ENCODE results near the gene PCK2.

Gene PCK2

DNA sequence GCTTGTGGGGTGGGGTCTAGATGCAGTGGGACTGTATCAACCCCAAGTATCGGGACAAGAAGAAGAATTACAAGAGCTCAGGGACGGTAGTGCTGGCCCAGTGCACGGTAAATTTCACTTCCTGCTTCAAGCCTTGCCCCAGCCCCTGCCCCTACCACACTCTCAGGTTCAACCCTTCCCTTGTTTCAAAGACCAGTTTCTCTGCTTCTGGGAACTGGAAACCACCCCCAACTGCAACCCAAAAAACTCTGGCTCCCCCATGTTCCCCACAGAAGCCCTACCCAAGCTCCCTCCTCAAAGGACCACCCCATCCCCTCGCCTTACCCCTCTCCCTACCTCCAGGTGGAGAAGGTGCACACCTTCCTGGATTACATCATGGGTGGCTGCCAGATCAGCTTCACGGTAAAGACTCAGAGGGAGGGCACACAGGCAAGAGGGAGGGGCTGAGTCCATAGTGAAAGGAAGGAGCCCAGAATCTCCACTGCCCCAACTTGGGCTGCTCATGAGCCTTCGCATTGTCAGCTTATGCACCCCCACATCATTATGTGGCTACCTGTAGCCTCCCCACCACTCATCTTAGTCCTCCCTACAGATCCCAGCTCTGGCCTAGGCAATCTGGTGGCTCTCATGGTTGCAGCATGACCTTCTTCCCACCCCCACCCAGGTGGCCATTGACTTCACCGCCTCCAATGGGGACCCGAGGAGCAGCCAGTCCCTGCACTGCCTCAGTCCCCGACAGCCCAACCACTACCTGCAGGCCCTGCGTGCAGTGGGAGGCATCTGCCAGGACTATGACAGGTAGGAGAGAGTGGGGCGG lies 18.4 kb upstream of the PCK2 start:
- no peak for DNase-seq (ENCODE audit: low read depth)

DNA sequence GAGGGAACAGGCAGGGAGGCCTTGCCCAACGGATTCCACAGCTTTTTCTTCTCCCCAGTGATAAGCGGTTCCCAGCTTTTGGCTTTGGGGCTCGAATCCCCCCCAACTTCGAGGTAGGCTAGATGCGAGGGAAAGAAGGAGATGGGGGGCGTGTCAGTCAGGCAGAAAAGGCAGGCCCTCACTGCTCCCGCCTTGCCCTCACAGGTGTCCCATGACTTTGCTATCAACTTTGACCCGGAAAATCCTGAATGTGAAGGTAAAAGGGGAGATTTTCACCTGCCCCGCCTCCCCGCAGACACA lies 17.9 kb upstream of the PCK2 start:
- DNase-seq (ENCODE audit: low read depth), result no peak

- DNase-seq (ENCODE audit: low read depth), result no peak
Observed at GRCh38 chr14:24077086-24077485, 17.0 kb upstream of the PCK2 start.

GRCh38 chr14:24078146-24078545 lies 16.0 kb upstream of the PCK2 start:
- no peak for DNase-seq (ENCODE audit: low read depth)

- DNase-seq (ENCODE audit: low read depth), result no peak
Observed at GRCh38 chr14:24079491-24080141, 14.5 kb upstream of the PCK2 start.

DNA sequence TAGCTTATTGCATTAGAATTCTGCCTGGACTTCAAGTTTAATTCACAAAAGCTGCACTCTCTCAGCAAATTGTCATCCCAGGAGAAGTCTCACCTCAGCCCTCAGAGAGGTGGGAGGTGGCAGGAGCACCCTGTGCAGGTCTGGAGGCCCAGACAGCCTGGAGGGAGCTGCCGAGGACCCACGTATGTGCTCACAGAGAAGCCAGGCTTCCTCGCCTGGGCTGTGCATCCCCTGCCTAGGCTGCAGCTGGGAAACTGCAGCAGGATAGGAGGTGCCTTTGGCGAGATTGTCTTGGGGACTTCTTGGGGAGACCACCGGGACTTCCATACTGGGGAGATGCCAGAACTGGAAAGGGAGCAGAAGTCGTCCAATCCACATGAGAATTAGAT lies 14.0 kb upstream of the PCK2 start:
- DNase-seq (ENCODE audit: low read depth), result no peak

- peak; percentile 66 for DNase-seq (ENCODE audit: low read depth)
Observed at GRCh38 chr14:24080888-24081738, 13.0 kb upstream of the PCK2 start.

- no peak for DNase-seq (ENCODE audit: low read depth)
Observed at GRCh38 chr14:24081739-24082211, 12.3 kb upstream of the PCK2 start.

- DNase-seq (ENCODE audit: low read depth), result no peak
Observed at GRCh38 chr14:24082411-24083080, 11.6 kb upstream of the PCK2 start.

DNA sequence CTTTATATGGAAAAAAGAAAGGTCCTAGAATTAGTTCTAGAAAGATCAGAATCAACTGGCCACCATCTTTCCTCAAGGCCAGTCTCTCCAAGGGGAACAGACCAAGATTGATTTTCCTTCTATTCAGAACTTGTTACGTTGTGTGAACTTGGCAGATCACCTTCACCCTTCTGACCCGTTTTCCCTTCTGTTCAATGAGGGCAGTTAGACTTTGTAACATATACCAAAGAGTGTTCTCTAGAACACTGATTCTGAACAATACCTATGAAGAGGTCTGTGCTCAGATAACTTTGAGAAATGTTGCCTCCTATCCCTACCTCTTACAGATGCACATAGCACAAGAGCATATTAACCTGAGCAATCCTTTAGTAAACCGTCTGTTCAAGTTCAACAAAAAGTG lies 10.6 kb upstream of the PCK2 start:
- DNase-seq (ENCODE audit: low read depth), result no peak

- DNase-seq (ENCODE audit: low read depth), result no peak
Observed at GRCh38 chr14:24084440-24084839, 9.7 kb upstream of the PCK2 start.

DNA sequence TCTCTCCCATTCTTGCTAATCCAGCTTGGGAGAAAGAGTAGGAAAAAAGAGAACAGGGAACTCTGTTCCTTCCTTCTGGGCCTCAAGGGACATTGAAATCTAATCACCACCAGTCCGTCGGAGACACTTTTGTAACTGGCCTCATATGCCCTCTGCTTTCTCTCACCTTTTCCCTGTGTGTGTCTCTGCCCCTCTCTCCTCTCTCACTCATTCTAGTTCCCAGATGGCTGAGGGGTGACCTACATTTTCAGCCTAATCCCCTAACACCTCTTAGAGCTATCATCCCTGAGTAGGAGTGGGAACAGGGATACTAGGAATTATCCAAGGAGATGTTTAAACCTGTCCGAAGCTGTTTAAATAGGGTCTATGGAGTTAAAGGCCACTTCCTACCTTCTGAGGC lies 8.9 kb upstream of the PCK2 start:
- no peak for DNase-seq (ENCODE audit: low read depth)

DNA sequence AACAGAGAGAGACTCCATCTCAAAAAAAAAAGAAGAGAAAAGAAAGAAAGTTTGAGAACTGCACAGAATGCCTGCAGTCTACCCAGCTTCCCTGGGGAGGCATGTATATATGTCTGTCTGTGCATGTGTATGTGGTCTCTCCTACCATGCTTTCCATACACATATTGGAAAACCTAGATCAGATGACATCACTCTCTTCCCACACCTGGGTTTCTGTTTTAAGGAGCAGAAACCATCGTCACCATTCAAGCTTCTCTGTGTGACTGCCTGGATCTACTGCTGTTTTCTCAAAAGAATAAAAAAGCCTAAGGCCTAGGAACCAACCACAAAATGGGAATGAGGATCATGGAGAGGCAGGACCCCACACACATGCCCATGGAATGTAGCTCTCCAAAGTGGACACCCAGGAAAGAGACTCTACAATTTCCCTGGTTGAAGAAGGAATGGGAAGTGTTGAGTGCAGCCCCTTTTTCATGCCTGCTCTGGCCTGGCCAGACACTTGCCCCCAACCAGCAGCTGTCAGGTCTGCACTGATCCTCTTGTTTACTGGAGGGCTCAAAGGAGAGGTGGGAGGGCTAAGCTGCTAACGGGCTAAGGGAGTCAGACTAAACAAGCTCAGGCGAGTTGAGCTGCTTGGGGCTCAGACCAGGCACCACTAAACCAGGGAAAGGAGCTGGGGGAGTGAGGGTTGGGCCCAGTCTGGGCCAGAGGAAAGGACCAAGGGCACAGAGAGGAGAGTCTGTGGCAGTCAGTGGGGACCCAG lies 7.7 kb upstream of the PCK2 start:
- no peak for DNase-seq (ENCODE audit: low read depth)

DNA sequence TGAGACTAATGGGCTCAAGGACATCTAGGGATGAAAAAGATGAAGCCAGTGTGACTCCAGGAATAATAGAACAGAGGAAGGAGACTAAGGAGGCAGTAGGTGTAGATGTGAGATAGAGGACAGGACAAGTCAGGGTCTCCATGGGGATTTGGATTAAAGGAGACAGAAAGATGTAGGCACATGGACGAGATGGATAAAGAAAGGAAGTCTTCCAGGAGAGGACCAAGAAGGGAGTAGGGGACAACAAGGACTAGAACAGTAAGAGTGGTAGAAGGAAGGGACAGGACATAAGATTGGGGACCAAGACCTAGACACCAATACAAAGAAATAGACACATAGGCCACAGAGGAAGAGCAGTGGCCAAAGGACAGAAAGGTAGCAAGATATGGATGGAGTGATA lies 7.1 kb upstream of the PCK2 start:
- DNase-seq (ENCODE audit: low read depth), result no peak

- no peak for DNase-seq (ENCODE audit: low read depth)
Observed at GRCh38 chr14:24088095-24088494, 6.0 kb upstream of the PCK2 start.

- DNase-seq (ENCODE audit: low read depth), result no peak
Observed at GRCh38 chr14:24089890-24090289, 4.2 kb upstream of the PCK2 start.

DNA sequence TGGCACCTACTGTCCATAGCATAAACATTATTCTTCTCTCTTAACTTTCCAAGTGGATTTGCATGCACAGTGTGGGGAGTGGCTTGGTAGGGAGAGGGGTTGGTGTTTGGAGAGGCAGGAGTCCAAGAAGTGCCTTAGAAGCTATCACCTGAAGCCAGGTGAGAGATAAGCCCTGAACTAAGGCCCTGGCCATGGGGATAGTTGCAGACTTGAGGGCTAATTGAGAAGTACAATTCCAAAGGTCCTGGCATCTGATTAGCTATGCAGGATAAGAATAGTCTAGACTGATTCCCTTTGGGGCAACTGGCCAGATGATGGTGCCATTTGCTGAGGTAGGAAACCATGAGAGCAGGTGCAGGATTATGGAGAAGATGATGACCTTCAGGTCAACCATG lies 2.0 kb upstream of the PCK2 start:
- DNase-seq (ENCODE audit: low read depth), result no peak

DNA sequence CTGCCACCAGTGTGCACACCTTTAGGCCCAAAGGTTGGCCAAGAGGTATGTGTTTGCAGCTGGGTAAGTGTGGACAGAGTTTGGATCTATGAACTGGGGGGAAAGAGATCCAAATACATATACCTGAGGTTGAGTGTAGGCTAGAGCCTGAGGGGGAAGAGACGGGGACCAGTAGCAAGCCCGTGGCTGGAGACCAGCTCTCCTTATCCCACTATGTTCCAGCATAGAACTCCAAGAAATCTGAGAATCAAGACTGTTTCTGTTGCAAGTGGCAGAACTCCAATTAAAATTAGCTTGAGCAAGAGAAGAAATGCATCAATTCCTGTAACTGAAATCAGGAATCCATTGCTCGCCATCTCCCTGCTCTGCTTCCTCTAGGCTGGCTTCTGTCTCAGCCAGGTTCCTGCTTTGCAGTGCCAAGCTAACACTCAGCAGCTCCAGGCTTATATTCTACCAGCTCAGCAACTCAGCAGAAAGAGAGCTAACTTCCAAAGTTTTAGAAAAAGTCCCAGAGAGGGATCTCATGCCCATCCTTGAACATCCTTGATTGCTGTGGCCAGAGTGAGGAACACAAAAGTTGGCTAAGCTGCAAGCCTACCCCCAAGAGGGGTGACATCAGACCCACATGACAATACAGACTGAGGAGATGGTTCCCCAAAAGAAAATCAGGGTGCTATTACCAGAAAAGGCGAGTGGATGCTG lies 1.5 kb upstream of the PCK2 start:
- no peak for DNase-seq (ENCODE audit: low read depth)

DNA sequence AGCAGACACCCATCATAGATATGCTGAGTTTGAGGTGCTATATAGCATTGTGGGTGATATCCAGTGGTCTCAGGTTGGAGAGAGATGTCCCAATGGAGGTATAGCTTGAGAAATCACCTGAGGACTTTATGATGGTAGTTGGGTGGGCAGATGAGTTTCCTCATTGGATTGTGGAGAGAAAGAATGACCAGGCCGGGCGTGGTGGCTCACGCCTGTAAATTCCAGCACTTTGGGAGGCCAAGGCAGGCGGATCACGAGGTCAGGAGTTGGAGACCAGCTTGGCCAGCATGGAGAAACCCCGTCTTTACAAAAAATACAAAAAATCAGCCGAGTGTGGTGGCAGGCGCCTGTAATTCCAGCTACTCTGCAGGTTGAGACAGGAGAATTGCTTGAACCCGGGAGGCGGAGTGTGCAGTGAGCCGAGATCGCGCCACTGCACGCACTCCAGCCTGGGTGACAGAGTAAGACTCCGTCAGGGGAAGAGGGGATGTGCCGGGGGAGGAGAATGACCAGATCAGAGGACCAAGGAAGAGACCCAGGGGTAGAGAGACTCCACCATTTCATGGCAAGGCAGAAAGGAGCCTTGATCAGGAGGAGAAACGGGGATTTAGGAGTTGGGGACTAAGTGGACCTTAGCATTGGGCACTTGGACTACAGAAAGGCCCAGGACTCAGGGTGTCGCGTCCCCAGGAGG lies 757 bp upstream of the PCK2 start:
- DNase-seq (ENCODE audit: low read depth), result no peak

DNA sequence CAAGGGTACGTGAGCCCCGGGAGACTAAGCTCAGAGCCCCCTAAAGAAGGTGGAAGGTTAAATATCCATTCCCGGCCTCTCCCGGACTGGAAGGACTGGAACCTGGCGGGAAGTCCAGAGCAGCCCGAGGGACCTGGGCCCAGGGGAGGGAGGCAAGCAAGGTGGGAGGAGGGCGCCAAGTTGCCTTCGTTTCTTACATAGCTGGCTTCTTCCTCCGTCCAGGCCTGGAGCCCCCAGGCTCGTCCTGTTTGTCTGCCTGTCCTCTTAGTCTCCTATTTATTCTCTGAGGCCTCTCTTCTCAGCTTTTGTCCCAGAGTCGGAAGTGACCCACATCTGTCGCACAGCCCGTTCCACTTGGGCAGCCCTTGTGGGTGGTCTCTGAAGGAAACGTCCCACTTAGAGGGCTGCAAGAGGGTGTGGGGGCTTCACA lies 745 bp downstream of the PCK2 start:
- no peak for DNase-seq (ENCODE audit: low read depth)

Measured in activated T-cell treated with anti-CD3 and anti-CD28 coated beads for 48 hours (primary cell).